HG03575 (cell line): ENCODE data around the gene SLC12A8.

Experiments
- ATAC-seq: cut with Tn5 transposase; IDR thresholded peaks from one replicate; pipeline ENCODE4 v1.9.1; 2021; ENCODE audit not compliant: unreplicated experiment, insufficient number of reproducible peaks, low FRiP score; ENCODE audit errors: extremely low read depth

Gene SLC12A8

GRCh38 chr3:125220727-125221429 is 8.3 kb upstream of the SLC12A8 start:
- no peak for ATAC-seq

GRCh38 chr3:125220183-125220582 is 7.6 kb upstream of the SLC12A8 start:
- no peak for ATAC-seq

GRCh38 chr3:125219261-125219701 is 6.7 kb upstream of the SLC12A8 start:
- no peak for ATAC-seq

- no peak for ATAC-seq
These were observed 2.2 kb upstream of the SLC12A8 start for GRCh38 chr3:125214738-125215137.

- no peak for ATAC-seq
These were observed 1.5 kb upstream of the SLC12A8 start for GRCh38 chr3:125213946-125214542.

- no peak for ATAC-seq
These were observed 812 bp upstream of the SLC12A8 start for GRCh38 chr3:125213364-125213755.

GRCh38 chr3:125212091-125212508 is 448 bp downstream of the SLC12A8 start:
- no peak for ATAC-seq

GRCh38 chr3:125211523-125212090 is 941 bp downstream of the SLC12A8 start:
- ATAC-seq = no peak

- no peak for ATAC-seq
These were observed 4.5 kb downstream of the SLC12A8 start for GRCh38 chr3:125207949-125208568.

GRCh38 chr3:125207507-125207906 is 5.0 kb downstream of the SLC12A8 start:
- ATAC-seq = no peak

GRCh38 chr3:125206934-125207333 is 5.6 kb downstream of the SLC12A8 start:
- no peak for ATAC-seq

- no peak for ATAC-seq
These were observed 8.8 kb downstream of the SLC12A8 start for GRCh38 chr3:125203731-125204130.

GRCh38 chr3:125202197-125202596 is 10.4 kb downstream of the SLC12A8 start:
- no peak for ATAC-seq

GRCh38 chr3:125200731-125201139 is 11.8 kb downstream of the SLC12A8 start:
- ATAC-seq = peak; percentile 71

- ATAC-seq = no peak
These were observed 17.5 kb downstream of the SLC12A8 start for GRCh38 chr3:125194849-125195601.

GRCh38 chr3:125194061-125194848 is 18.3 kb downstream of the SLC12A8 start:
- ATAC-seq = no peak

- no peak for ATAC-seq
These were observed 20.1 kb downstream of the SLC12A8 start for GRCh38 chr3:125192190-125193035.

- ATAC-seq = no peak
These were observed 20.8 kb downstream of the SLC12A8 start for GRCh38 chr3:125191730-125192129.
